ENCODE results near the gene MYO7B.

Gene MYO7B

GRCh38 chr2:127651971-127652550, 116.6 kb downstream of the MYO7B start:
- DNase-seq: no peak

DNA sequence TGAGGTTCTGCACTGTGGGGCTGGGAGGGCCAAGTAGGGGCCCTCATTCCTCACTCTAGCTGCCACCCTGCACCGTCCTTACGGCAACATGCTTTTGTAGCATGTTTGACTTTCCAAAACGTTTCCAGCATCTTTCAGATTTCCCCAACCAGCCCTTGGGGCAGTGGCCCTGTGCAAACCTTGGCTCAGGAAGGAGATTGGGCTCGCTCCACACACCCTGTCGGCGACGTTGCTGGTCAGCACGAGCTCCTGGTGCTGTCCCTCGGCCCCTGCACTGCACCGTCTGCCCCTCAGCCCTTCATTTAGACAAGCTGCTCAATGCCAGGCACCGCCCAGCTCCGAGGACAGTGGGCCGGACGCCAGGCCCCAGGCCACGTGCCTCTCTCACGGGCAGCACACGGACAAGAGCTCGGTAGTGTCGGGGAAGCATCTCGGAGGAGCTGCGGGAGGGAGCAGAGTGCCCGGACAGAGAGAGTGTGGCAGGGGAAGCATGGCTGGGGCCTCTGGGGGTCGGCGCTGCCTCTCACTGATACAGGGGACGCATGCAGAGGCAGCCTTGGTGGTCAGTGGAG, 117.4 kb downstream of the MYO7B start:
- DNase-seq: no peak

GRCh38 chr2:127653421-127654083, 118.1 kb downstream of the MYO7B start:
- no peak for DNase-seq

DNA sequence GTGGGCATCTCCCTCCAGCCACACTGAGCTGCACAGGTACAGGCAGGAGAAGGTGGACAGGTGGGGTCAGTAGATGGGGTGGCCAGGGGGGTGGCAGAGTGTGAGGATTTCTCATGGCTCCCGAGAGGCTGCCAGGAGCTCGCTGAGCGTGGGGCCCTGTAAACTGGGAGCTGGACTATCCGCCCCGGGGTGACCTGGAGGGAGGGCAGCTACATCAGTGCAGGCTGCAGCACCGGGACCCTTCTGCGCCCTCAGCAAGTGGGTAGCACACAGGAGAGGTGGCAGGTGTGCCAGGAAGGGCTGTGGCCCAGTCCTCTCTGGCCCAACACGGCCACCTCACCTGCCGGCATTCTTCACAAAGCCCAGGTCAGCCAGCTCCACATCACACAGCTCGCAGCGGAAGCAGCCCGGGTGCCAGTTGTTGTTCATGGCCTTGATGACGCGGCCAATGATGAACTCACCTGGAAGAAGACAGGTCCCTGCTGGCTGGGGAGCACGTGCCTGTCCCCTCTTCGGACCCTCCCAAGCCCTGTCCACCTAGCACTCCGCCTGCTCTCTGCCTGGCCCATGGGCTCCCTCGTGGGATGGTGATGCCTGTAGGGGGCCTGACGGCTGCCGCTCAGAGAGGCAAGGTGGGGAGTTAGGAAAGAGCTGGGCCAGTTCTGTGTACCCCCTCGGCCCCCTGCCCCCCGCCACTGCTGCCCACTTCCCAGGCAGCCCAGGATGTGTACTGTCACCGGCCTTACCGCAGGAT, 118.8 kb downstream of the MYO7B start:
- DNase-seq: no peak

GRCh38 chr2:127654838-127655175, 119.3 kb downstream of the MYO7B start:
- no peak for DNase-seq

DNA sequence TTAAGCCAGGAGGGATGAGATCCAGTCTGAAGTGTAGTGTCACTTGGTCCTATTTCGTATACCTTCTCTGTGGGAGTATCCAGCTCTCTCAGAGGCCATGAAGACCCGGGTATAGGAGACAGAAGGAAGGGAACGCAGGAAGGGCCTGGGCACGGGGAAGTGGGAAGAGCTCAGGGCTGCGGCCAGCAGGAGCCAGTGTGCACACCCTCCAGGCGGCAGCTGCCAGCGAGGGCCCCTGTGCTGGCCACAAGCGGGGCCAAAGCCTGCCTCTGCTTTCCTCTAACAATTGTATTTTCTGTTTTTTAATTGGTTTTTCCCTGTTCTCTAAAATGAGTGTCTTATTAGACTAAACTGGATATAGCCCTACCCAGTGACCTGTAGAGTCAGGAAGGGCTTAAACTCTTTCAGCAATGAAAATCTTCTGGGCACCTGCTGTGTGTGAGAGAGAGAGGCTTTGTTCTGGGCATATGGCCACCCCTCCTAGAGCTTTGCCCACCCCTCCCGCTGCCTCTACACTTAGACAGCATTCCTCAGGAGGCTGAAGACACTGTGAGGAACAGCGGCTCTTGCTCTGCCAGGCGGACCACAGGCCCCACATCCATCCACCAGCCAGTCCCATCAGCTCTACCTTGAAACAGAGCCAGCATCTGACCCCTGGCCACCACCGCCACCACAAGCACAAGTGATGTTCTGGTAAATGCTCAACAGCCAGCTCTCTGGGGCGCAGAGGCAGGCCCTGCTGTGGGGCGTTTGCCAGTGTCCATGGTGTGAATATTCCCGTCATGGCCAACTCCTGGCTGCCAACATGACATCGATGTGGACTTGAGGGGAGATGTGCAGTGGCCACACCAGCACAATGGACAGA, 120.0 kb downstream of the MYO7B start:
- DNase-seq: no peak

DNA sequence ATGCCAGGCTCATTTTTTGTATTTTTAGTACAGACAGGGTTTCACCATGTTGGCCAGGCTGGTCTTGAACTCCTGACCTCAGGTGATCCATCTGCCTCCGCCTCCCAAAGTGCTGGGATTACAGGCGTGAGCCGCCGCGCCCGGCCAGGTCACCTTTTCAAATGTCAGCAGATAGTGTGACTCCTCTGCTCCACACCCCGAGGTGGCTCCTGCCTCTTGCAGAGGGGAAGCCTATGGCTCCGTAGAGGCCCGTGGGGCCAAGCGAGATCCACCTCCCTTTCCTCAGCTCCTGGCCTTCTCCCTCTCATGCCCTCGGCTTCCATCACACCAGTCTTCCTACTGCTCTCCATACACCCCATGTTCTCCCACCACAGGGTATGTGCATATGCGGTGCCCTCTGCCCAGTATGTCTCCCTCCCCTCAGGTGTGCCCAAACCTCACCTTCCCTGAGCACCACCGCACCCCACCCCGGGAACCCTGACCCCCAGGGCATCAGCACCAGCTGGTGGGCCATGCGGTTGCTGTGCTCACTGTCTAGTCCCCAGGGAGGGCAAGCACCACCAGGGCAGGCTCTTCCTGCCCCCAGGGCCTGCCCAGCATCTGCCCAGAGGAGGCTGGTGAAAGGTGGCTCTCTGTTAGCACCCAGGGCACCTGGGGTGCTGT, 121.2 kb downstream of the MYO7B start:
- no peak for DNase-seq

- no peak for DNase-seq
Observed at GRCh38 chr2:127657232-127657595, 121.7 kb downstream of the MYO7B start.

GRCh38 chr2:127658146-127658545, 122.7 kb downstream of the MYO7B start:
- no peak for DNase-seq

DNA sequence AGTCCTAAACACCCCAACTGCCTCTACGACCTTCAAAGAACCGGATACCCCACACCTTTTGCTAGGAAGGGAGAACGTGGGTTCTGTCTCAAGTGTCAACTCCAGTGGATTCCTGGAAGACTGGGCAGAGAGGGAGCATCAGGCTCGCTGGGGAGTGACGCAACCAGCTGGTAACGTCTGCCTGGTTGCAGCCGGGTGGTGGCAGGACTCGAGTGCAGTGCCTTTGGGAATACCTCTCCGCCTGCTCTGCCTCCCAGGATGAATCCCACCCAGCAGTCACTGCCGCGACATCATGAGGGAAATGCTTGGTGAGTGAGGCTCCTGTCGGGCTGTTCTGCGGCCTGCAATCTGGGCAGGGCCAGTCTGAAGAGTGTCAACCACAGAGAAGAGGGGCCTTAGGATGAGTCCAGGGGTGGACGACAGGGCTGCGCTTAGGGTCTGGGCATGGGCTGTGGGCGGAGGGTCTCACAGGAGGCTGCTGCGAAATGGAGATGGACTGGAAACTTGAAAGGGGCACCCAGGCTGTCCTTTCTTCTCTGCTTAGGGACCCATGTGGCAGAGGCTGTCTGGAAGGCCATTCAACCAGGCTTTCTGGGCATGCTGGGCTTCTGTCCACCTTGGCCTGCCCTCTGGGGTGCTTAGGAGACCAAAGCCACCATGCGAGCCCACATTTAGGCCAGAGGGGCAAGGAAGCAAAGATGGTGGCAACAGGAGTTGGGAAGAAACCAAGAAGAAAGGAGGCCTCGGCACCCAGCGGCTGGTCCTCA, 123.3 kb downstream of the MYO7B start:
- no peak for DNase-seq

- DNase-seq: no peak
Observed at GRCh38 chr2:127659408-127660290, 124.2 kb downstream of the MYO7B start.

- no peak for DNase-seq
Observed at GRCh38 chr2:127660291-127660578, 124.8 kb downstream of the MYO7B start.

DNA sequence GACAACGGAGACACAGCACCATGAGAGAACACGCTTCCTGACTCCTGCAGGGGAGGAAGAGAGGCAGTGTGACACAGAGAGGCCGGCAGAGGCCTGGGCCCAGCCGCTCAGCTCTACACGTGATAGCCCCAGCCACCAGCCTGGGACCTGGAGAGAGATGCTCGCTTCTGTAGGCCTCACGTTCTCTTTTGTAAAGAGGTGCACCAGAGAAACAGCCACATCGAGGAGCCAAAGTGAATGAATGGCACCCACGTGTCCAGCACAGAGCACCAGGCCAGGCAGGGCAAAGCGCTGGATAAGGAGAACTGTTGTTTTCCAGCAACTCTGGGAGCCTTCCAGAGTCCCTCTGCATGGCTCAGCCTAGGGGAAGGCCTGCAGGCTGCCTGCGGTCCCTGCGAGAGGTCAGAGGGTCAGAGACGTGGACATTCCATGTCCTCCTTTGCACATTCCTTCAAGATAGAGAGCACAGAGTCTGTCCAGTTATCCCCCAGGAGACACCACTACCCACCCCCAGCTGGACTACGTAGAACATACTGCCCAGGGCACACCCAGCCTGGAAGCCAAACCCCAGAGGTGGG, 125.7 kb downstream of the MYO7B start:
- no peak for DNase-seq

- no peak for DNase-seq
Observed at GRCh38 chr2:127661949-127662510, 126.5 kb downstream of the MYO7B start.

GRCh38 chr2:127662937-127663565, 127.6 kb downstream of the MYO7B start:
- DNase-seq: no peak

DNA sequence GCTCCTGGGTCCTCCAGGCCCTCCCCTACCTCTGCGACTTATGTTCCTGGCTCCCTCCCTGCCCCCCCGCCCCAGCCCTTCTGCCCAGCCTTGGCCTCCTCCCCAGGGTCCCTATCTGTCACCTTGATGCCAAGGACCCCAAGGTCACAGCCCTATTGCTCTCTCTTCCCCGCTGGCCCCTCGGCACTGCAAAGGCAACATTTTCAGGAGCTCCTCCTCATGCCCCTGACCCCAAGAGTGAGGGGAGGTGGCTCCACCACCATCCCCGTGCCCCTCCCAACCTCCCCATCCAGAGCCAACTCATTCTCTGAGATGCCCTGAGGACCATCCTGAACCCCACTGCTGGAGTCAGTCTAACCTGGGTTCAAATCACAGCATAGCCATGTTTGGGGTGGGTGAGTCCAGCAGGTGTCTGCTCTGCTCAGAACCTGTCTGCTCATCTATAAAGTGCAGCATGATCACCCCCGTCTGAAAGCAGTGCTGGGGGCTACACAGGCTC, 128.1 kb downstream of the MYO7B start:
- DNase-seq: no peak

DNA sequence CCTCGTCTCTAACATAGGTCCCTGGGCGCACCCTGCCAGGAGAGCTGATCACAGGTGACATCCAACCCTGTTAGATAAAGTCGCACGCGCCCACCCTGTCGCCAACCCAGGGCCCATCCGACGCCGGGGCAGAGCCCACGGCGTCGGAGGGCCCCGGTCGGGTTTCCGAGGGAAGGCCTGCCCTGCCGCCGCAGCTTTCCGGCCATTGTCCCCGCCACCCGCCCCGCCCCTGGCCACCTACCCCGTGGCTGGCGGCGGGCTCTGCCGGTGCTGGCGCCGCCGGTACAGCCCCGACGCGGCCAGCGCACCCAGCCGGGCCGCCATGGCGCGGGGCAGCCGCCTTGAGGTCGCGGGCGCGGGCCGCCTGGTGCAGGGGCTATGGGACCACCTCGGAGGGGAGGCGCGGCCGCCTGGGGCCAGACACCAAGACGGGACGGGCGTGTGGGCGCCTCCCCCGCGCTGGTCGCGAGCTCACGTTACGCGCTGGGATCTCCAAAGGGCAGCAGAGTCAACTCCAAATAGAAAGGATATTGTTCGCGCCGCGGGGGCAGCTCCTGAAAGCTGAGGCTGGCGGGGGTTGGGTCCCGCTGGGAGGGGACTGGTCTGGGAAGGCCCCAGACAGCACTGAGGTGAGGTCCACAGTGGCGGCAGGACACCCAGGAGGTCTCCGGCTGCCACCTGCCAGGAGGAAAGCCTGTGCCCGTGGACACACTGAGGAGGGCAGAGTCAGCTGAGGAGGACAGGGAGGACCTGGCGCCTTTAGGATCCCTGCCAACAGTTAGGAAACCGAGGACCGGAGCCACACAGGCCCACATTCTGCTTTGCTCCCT, 128.8 kb downstream of the MYO7B start:
- no peak for DNase-seq

DNA sequence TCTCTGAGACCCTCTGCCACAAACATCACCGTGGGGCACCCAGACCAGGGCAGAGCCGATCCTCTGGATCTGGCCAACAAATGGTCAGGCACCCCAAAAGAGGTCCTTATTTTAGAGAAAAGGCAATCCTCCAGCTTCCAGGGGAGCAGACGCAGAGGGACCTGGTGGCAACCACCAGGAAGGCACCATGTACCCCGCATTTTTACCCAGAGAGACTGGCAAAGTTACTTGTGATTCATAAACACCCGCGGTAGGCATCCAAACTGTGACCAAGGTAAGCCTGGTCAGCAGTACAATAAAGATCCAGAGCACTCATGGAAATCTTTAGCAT, 129.4 kb downstream of the MYO7B start:
- DNase-seq: no peak
